ENCODE data around the gene PALM. TPM values are rescaled to one million over a fixed set of nuclear protein-coding genes. Genes with fewer than 3 reads are reported as not detected.

Gene PALM
- total RNA-seq, 1 donor = 5.7 TPM

GRCh38 chr19:746208-746819 is 37.6 kb downstream of the PALM start:
- DNase-seq (ENCODE audit: low read depth) = no peak
- H3K4me3 ChIP-seq (ENCODE audit: low read depth, low read length) = no peak overlapping the region
- TF ChIP-seq CTCF (IDR thresholded peaks at IDR 0.05; ENCODE audit: insufficient read depth, low read length) = no peak

- no peak overlapping the region for H3K4me3 ChIP-seq (ENCODE audit: low read depth, low read length)
- DNase-seq (ENCODE audit: low read depth) = no peak
- TF ChIP-seq CTCF (IDR thresholded peaks at IDR 0.05; ENCODE audit: insufficient read depth, low read length) = no peak
Observed at GRCh38 chr19:746956-747355, 38.2 kb downstream of the PALM start.

GRCh38 chr19:747432-748273 is 38.9 kb downstream of the PALM start:
- DNase-seq (ENCODE audit: low read depth) = no peak
- no peak for TF ChIP-seq CTCF (IDR thresholded peaks at IDR 0.05; ENCODE audit: insufficient read depth, low read length)
- H3K4me3 ChIP-seq (ENCODE audit: low read depth, low read length) = no peak overlapping the region

- H3K4me3 ChIP-seq (ENCODE audit: low read depth, low read length) = no peak overlapping the region
- no peak for TF ChIP-seq CTCF (IDR thresholded peaks at IDR 0.05; ENCODE audit: insufficient read depth, low read length)
- DNase-seq (ENCODE audit: low read depth) = no peak
Observed at GRCh38 chr19:748274-748598, 39.5 kb downstream of the PALM start.

GRCh38 chr19:749811-750210 is 41.1 kb downstream of the PALM start:
- DNase-seq (ENCODE audit: low read depth) = no peak
- H3K4me3 ChIP-seq (ENCODE audit: low read depth, low read length) = no peak overlapping the region
- no peak for TF ChIP-seq CTCF (IDR thresholded peaks at IDR 0.05; ENCODE audit: insufficient read depth, low read length)

GRCh38 chr19:750640-751423 is 42.1 kb downstream of the PALM start, which contains the start of gene MISP:
Gene MISP (plus strand): TSS chr19:751112. CDS start chr19:756947, 5,835 bp downstream.
- no peak within 1 kb of the TSS for H3K4me3 ChIP-seq (ENCODE audit: low read depth, low read length)
- no peak for TF ChIP-seq CTCF (IDR thresholded peaks at IDR 0.05; ENCODE audit: insufficient read depth, low read length)
- no peak for DNase-seq (ENCODE audit: low read depth)

Data from fibroblast of the aortic adventitia (primary cell).